ENCODE data around the gene ATP6V1G1.
"Not testable (repeated sequence)": the region's sequence is repeated elsewhere in the genome, so short reads cannot be mapped to it uniquely, and the experiment has no call there.

The ATP6V1G1 gene

GRCh38 chr9:114559830-114560513 lies 27.6 kb upstream of the ATP6V1G1 start:
- Histone ChIP-seq H3K4me1 (ENCODE audit: control insufficient read depth, insufficient read depth, low read length) (no peaks in the 10 kb centered on the region), H3K36me3 (ENCODE audit: control insufficient read depth, insufficient read depth, low read length) (no peaks in the 10 kb centered on the region), H3K9me3 (ENCODE audit: control insufficient read depth, insufficient read depth, low read length) (no peaks in the 10 kb centered on the region), H3K27me3 (ENCODE audit: control insufficient read depth, insufficient read depth, low read length) (no peaks in the 10 kb centered on the region), H3K4me3 (ENCODE audit: low read depth, low read length) (no peak overlapping the region), H3K9ac (ENCODE audit: low read depth, low read length) (no peak overlapping the region)

- H3K9me3 ChIP-seq (ENCODE audit: control insufficient read depth, insufficient read depth, low read length): no peaks in the 10 kb centered on the region
- no peaks in the 10 kb centered on the region for H3K36me3 ChIP-seq (ENCODE audit: control insufficient read depth, insufficient read depth, low read length)
- no peaks in the 10 kb centered on the region for H3K4me1 ChIP-seq (ENCODE audit: control insufficient read depth, insufficient read depth, low read length)
- no peak overlapping the region for H3K9ac ChIP-seq (ENCODE audit: low read depth, low read length)
- H3K4me3 ChIP-seq (ENCODE audit: low read depth, low read length): no peak overlapping the region
- H3K27me3 ChIP-seq (ENCODE audit: control insufficient read depth, insufficient read depth, low read length): no peaks in the 10 kb centered on the region
Measured at GRCh38 chr9:114560956-114561355, 26.6 kb upstream of the ATP6V1G1 start.

- H3K4me3 ChIP-seq (ENCODE audit: low read depth, low read length): no peak overlapping the region
- no peaks in the 10 kb centered on the region for H3K9me3 ChIP-seq (ENCODE audit: control insufficient read depth, insufficient read depth, low read length)
- H3K36me3 ChIP-seq (ENCODE audit: control insufficient read depth, insufficient read depth, low read length): no peaks in the 10 kb centered on the region
- no peaks in the 10 kb centered on the region for H3K4me1 ChIP-seq (ENCODE audit: control insufficient read depth, insufficient read depth, low read length)
- H3K27me3 ChIP-seq (ENCODE audit: control insufficient read depth, insufficient read depth, low read length): no peaks in the 10 kb centered on the region
- H3K9ac ChIP-seq (ENCODE audit: low read depth, low read length): no peak overlapping the region
Measured at GRCh38 chr9:114561771-114562170, 25.8 kb upstream of the ATP6V1G1 start.

GRCh38 chr9:114565204-114565603 lies 22.4 kb upstream of the ATP6V1G1 start:
- Histone ChIP-seq H3K9ac (ENCODE audit: low read depth, low read length) (no peak overlapping the region), H3K9me3 (ENCODE audit: control insufficient read depth, insufficient read depth, low read length) (no peaks in the 10 kb centered on the region), H3K27me3 (ENCODE audit: control insufficient read depth, insufficient read depth, low read length) (no peaks in the 10 kb centered on the region), H3K4me1 (ENCODE audit: control insufficient read depth, insufficient read depth, low read length) (no peaks in the 10 kb centered on the region), H3K36me3 (ENCODE audit: control insufficient read depth, insufficient read depth, low read length) (no peaks in the 10 kb centered on the region), H3K4me3 (ENCODE audit: low read depth, low read length) (no peak overlapping the region)

- Histone ChIP-seq H3K36me3 (ENCODE audit: control insufficient read depth, insufficient read depth, low read length) (no peaks in the 10 kb centered on the region), H3K9me3 (ENCODE audit: control insufficient read depth, insufficient read depth, low read length) (no peaks in the 10 kb centered on the region), H3K27me3 (ENCODE audit: control insufficient read depth, insufficient read depth, low read length) (no peaks in the 10 kb centered on the region)
Measured at GRCh38 chr9:114570742-114571141, 16.8 kb upstream of the ATP6V1G1 start.

GRCh38 chr9:114571391-114571790 lies 16.2 kb upstream of the ATP6V1G1 start:
- Histone ChIP-seq H3K9ac (ENCODE audit: low read depth, low read length) (no peak overlapping the region), H3K9me3 (ENCODE audit: control insufficient read depth, insufficient read depth, low read length) (no peaks in the 10 kb centered on the region), H3K27me3 (ENCODE audit: control insufficient read depth, insufficient read depth, low read length) (no peaks in the 10 kb centered on the region), H3K4me1 (ENCODE audit: control insufficient read depth, insufficient read depth, low read length) (no peaks in the 10 kb centered on the region), H3K36me3 (ENCODE audit: control insufficient read depth, insufficient read depth, low read length) (no peaks in the 10 kb centered on the region), H3K4me3 (ENCODE audit: low read depth, low read length) (no peak overlapping the region)

More at GRCh38 chr9:114570742-114571141, 16.8 kb upstream of the ATP6V1G1 start:
- Histone ChIP-seq H3K4me1 (ENCODE audit: control insufficient read depth, insufficient read depth, low read length) (no peaks in the 10 kb centered on the region), H3K9ac (ENCODE audit: low read depth, low read length) (no peak overlapping the region), H3K4me3 (ENCODE audit: low read depth, low read length) (no peak overlapping the region)

GRCh38 chr9:114572199-114572598 lies 15.4 kb upstream of the ATP6V1G1 start:
- Histone ChIP-seq H3K27me3 (ENCODE audit: control insufficient read depth, insufficient read depth, low read length) (no peaks in the 10 kb centered on the region), H3K9ac (ENCODE audit: low read depth, low read length) (no peak overlapping the region), H3K9me3 (ENCODE audit: control insufficient read depth, insufficient read depth, low read length) (no peaks in the 10 kb centered on the region), H3K4me1 (ENCODE audit: control insufficient read depth, insufficient read depth, low read length) (no peaks in the 10 kb centered on the region), H3K36me3 (ENCODE audit: control insufficient read depth, insufficient read depth, low read length) (no peaks in the 10 kb centered on the region), H3K4me3 (ENCODE audit: low read depth, low read length) (no peak overlapping the region)

GRCh38 chr9:114574438-114574837 lies 13.1 kb upstream of the ATP6V1G1 start:
- Histone ChIP-seq H3K27me3 (ENCODE audit: control insufficient read depth, insufficient read depth, low read length) (no peaks in the 10 kb centered on the region), H3K9me3 (ENCODE audit: control insufficient read depth, insufficient read depth, low read length) (no peaks in the 10 kb centered on the region), H3K36me3 (ENCODE audit: control insufficient read depth, insufficient read depth, low read length) (no peaks in the 10 kb centered on the region), H3K9ac (ENCODE audit: low read depth, low read length) (no peak overlapping the region), H3K4me1 (ENCODE audit: control insufficient read depth, insufficient read depth, low read length) (no peaks in the 10 kb centered on the region), H3K4me3 (ENCODE audit: low read depth, low read length) (no peak overlapping the region)

GRCh38 chr9:114576779-114577178 lies 10.8 kb upstream of the ATP6V1G1 start:
- H3K4me1 ChIP-seq (ENCODE audit: control insufficient read depth, insufficient read depth, low read length); H3K9ac ChIP-seq (ENCODE audit: low read depth, low read length); H3K4me3 ChIP-seq (ENCODE audit: low read depth, low read length); H3K27me3 ChIP-seq (ENCODE audit: control insufficient read depth, insufficient read depth, low read length); H3K36me3 ChIP-seq (ENCODE audit: control insufficient read depth, insufficient read depth, low read length); H3K9me3 ChIP-seq (ENCODE audit: control insufficient read depth, insufficient read depth, low read length): not testable (repeated sequence)

GRCh38 chr9:114578134-114578533 lies 9.4 kb upstream of the ATP6V1G1 start:
- H3K4me3 ChIP-seq (ENCODE audit: low read depth, low read length); H3K27me3 ChIP-seq (ENCODE audit: control insufficient read depth, insufficient read depth, low read length); H3K4me1 ChIP-seq (ENCODE audit: control insufficient read depth, insufficient read depth, low read length); H3K9ac ChIP-seq (ENCODE audit: low read depth, low read length); H3K9me3 ChIP-seq (ENCODE audit: control insufficient read depth, insufficient read depth, low read length); H3K36me3 ChIP-seq (ENCODE audit: control insufficient read depth, insufficient read depth, low read length): not testable (repeated sequence)

- H3K27me3 ChIP-seq (ENCODE audit: control insufficient read depth, insufficient read depth, low read length): no peaks in the 10 kb centered on the region
- H3K9me3 ChIP-seq (ENCODE audit: control insufficient read depth, insufficient read depth, low read length): no peaks in the 10 kb centered on the region
- H3K4me1 ChIP-seq (ENCODE audit: control insufficient read depth, insufficient read depth, low read length): peaks cover 8% of the 10 kb centered on the region
- H3K9ac ChIP-seq (ENCODE audit: low read depth, low read length): no peak overlapping the region
- no peaks in the 10 kb centered on the region for H3K36me3 ChIP-seq (ENCODE audit: control insufficient read depth, insufficient read depth, low read length)
- H3K4me3 ChIP-seq (ENCODE audit: low read depth, low read length): no peak overlapping the region
Measured at GRCh38 chr9:114580609-114581193, 6.9 kb upstream of the ATP6V1G1 start.

GRCh38 chr9:114583371-114584155 lies 4.0 kb upstream of the ATP6V1G1 start:
- Histone ChIP-seq H3K9ac (ENCODE audit: low read depth, low read length) (peak overlapping the region; percentile 61), H3K36me3 (ENCODE audit: control insufficient read depth, insufficient read depth, low read length) (peaks cover 3% of the 10 kb centered on the region), H3K4me3 (ENCODE audit: low read depth, low read length) (no peak overlapping the region), H3K9me3 (ENCODE audit: control insufficient read depth, insufficient read depth, low read length) (no peaks in the 10 kb centered on the region), H3K4me1 (ENCODE audit: control insufficient read depth, insufficient read depth, low read length) (peaks cover 10% of the 10 kb centered on the region), H3K27me3 (ENCODE audit: control insufficient read depth, insufficient read depth, low read length) (no peaks in the 10 kb centered on the region)
